Measurements from ENCODE around the gene ARFGAP1.
"Not testable (repeated sequence)": the region's sequence is repeated elsewhere in the genome, so short reads cannot be mapped to it uniquely, and the experiment has no call there.

Gene ARFGAP1

GRCh38 chr20:63334356-63334755 lies 61.7 kb downstream of the ARFGAP1 start:
- no peak overlapping the region for H3K4me3 ChIP-seq (ENCODE audit: low read depth, low read length)
- no peak for TF ChIP-seq CTCF (IDR thresholded peaks at IDR 0.05; ENCODE audit: low read depth, low read length)

GRCh38 chr20:63335060-63335459 lies 62.4 kb downstream of the ARFGAP1 start:
- not testable (repeated sequence) for H3K4me3 ChIP-seq (ENCODE audit: low read depth, low read length)

GRCh38 chr20:63335711-63336110 lies 63.1 kb downstream of the ARFGAP1 start:
- no peak for TF ChIP-seq CTCF (IDR thresholded peaks at IDR 0.05; ENCODE audit: low read depth, low read length)
- H3K4me3 ChIP-seq (ENCODE audit: low read depth, low read length), result no peak overlapping the region

- H3K4me3 ChIP-seq (ENCODE audit: low read depth, low read length), result no peak overlapping the region
- no peak for TF ChIP-seq CTCF (IDR thresholded peaks at IDR 0.05; ENCODE audit: low read depth, low read length)
Measured at GRCh38 chr20:63336232-63336752, 63.7 kb downstream of the ARFGAP1 start.

- H3K4me3 ChIP-seq (ENCODE audit: low read depth, low read length), result no peak overlapping the region
- TF ChIP-seq CTCF (IDR thresholded peaks at IDR 0.05; ENCODE audit: low read depth, low read length), result no peak
Measured at GRCh38 chr20:63337786-63338420, 65.3 kb downstream of the ARFGAP1 start.
